GM19324 (cell line): ENCODE measurements around the gene GRAMD1B.
A peak's percentile ranks its signal among the peaks of the same experiment; 100 is the strongest.

Experiments
- ATAC-seq: cut with Tn5 transposase; IDR thresholded peaks from one replicate; pipeline ENCODE4 v1.9.1; 2021; ENCODE audit warnings: mild to moderate bottlenecking, moderate library complexity; ENCODE audit not compliant: unreplicated experiment, low FRiP score

GRAMD1B gene

DNA sequence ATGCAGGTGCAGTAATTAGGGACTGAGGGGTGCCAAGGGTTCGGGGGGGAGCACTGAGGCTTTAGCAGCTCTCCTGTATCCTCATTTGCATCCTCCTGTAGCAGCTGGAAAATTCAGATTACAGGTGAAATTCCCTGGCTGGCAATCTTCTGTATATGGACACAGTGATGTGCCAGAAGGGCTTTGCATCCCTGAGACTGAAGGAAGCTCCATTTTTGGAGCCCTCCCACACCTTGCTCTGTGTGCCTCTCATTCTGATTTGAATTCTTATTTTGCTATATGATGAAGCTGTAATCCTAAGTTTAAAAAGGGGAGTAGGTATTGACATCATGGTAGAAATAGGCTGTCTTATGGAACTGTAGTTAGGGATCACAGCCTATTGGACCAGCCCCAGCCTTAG is 177.7 kb downstream of the GRAMD1B start:
- ATAC-seq: no peak

GRCh38 chr11:123608371-123608770 is 178.3 kb downstream of the GRAMD1B start:
- no peak for ATAC-seq

- no peak for ATAC-seq
Measured at GRCh38 chr11:123608945-123609344, 178.9 kb downstream of the GRAMD1B start.

DNA sequence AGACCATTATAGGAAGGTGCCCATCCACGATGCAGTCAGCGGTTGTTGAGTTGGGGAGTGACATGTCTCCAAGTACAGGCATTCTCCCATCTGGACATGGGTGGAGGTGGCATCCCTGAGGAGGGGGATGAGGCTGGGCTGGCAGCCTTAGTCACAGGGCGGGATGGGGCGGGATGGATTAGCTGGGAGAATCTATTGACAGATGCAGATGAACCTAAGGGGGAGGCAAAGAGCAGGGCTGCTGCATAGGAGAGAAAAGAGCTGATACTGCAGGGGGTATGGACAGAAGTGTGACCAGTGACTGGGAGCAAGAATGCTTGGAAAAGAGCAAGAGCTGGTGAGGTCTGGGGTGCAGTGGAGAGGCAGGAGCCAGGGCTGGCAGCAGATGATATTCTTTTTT is 181.6 kb downstream of the GRAMD1B start:
- no peak for ATAC-seq

DNA sequence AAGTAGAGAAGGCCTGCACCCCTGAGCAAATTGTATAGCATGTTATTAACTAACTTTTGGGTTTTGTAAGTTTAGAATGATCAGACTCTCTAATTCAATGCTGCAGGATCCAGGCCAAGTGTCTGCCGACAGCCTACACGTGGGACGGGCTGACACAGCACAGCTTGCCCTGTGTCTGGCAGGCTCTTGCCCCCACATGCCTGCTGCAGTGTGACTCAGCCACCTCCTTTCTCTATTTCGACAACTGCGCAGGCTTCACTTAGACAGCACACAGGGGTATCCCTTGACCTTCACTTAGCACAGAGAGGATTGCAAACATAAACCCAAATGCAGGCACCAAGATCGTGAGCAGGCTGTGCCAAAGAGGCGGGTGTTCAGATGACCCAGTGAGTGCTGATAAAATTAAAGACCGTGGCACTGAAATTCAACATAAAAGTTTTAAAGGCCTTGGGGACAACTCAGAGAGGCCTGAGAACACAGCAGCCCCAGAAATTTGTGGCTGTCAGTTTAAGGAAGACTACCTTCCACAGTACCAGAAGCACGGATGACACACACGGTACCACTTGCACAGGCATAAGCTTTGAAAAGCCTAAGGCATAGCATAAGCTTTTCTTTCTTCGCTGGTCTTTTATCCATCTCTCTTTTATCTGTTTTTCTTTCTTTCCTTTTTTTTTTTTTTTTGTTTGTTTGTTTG is 186.6 kb downstream of the GRAMD1B start:
- no peak for ATAC-seq

- ATAC-seq: no peak
Measured at GRCh38 chr11:123622576-123622975, 192.5 kb downstream of the GRAMD1B start.

DNA sequence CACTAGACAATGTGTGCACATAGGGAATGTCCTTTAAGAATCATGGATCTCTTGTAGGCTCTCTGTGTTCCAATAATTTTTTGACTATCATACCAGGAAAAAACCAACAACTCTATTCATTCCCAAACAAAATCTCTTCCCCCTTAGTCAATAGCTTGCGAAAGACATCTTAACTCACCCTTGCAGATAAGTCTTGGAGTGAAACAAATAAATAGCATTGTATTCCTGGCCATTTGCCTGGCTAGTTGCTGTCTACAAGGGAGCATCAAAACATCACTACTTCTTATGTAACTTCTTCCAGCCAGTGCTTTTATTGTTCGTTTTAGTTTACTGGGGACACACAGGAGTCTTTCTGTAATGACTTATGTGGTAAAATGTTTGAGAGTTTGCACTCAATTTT is 194.9 kb downstream of the GRAMD1B start:
- ATAC-seq: no peak

DNA sequence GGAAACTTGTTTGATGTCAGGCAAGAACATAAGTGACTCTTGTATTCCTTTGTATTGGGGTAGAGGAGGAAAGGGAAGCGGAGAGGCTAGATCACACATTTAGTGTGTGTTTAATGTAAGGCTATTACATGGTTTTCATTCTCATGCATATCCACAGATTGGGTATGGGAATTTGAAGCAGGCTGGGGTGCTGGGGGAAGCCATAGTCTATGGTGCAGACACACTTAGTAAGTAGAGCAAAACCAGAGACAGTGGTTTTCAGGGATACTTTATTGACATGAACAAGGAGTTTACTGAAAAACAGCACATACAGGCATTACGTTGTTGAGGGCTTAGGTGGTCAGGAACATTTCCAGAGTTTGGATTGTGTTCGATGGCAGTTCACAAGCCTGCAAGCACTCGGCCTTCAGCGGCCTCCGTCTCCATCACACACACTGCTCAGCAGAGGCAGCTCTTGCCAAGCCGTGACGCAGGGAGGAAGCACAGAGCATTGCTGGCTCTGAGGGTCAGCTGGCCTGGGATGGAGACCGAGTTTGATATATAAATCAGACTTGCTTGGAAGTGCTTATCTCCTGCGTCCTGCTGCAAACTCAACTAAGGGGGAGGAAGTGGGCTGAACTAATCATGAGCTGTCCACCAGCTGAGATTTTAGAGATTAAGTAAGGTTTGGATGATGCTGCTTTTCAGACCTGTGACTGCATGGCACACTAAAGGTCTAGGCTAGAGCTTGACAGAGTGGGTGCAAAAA is 199.0 kb downstream of the GRAMD1B start:
- no peak for ATAC-seq

DNA sequence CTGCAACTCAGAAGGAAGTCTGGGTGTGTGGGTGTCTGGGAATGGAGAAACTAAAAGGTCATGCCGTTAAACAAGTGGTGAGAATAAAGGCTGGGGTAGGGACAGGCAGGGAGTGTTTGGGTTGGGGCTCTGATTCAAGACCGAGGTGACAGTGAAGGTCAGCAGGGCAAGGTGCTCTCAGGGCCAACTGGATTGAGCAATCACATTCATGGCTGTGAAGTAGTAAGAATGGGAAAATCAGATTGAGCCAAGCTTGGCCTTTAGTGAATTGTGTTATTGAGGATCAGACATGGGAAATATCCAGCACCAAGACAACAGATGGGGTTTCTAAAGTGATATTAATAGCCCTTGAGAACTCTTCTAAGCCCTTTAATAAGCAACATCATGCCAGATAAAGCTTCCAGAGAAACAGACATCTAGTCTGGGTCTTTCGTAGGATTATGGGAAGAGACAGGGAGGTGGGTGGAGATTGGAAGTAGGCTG is 200.1 kb downstream of the GRAMD1B start:
- ATAC-seq: no peak

DNA sequence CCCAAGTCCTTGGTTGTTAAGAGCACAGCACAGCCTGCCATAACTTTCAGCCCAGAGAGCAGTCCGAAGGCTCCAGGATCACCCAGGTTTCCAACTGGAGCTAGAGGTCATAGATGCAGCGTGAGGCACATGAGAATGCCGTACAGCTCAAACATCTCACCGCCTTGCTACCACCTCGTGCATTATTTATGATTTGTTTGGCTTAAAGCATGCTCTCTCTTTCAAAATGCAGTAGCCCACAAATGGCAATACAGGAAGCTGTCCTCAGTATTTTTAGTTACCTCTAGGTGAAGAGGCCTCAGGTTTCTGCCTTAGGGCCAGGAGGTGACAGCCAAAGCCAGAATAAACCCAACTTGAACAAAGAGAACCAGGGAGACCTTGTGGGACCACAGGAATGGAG is 210.0 kb downstream of the GRAMD1B start:
- ATAC-seq: no peak

GRCh38 chr11:123640677-123641494 is 210.8 kb downstream of the GRAMD1B start:
- peak; percentile 61 for ATAC-seq

GRCh38 chr11:123641495-123641840 is 211.4 kb downstream of the GRAMD1B start:
- ATAC-seq: no peak

GRCh38 chr11:123642435-123642834 is 212.4 kb downstream of the GRAMD1B start:
- ATAC-seq: no peak

GRCh38 chr11:123645286-123645975 is 215.4 kb downstream of the GRAMD1B start:
- no peak for ATAC-seq

- no peak for ATAC-seq
Measured at GRCh38 chr11:123650901-123651300, 220.8 kb downstream of the GRAMD1B start.

DNA sequence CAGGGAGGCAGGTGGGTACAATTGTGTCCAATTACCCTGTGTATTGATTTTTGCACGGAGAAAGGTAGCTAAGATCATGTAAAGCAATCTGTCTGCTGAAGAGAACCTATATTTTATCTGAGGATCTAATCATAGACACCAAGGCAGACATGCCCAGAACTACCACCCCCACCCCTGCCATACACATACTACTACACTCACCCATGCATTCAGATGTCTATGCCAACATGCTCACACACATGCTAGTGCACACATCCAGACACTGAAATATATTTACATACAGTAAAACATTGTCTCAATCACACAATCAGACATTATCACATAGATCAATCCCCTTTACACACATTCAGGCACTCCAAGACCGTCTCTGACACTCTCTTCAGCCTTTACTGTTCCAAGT is 222.5 kb downstream of the GRAMD1B start:
- no peak for ATAC-seq

DNA sequence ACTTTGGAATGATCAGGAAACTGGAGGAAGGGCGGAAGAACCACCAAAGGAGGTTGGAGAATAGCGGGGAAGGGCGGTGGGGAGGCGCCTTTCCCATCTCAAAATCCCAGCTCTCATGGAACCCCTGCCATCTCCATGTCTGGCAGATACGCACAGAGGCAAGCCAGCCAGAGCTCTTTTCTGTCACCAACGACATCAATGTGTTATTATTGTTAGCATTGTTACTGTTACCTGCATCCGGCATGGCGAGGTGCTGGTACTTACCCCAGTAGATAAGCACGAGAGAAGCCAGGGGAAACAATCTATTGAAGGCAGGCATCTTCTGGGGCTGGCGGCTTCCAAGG is 223.4 kb downstream of the GRAMD1B start:
- no peak for ATAC-seq

- ATAC-seq: no peak
Measured at GRCh38 chr11:123653827-123654565, 223.9 kb downstream of the GRAMD1B start.

DNA sequence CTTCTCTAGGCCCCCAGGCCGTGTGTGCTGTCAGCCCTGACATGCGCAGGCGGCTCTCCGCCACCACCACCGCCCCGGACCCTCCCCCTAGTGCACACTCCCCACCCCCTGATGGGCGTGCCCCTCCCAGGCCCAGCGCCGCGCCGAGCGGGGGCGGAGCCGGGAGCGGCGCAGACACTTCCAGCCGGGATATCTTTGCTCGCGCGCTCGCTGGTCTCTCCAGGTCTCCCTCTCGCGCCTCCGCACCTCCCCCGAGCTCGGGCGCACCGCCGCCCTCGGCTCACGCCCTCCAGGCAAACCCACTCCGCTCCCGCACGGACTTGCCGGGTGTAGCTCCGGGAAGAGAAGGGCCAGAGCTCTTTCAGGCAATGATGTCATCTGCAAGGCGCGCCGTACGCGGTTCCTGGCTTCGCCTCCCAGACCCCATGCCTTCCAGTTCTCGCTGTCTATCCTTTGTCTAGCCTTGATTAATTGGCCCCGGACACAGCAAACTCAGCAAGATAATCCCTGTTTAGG is 224.6 kb downstream of the GRAMD1B start, which contains the start of gene SCN3B:
Gene SCN3B, minus strand, starts transcription at position 59 of the 516 bp plus-strand sequence. CDS start 823 bp downstream, outside the sequence.
- ATAC-seq: no peak

DNA sequence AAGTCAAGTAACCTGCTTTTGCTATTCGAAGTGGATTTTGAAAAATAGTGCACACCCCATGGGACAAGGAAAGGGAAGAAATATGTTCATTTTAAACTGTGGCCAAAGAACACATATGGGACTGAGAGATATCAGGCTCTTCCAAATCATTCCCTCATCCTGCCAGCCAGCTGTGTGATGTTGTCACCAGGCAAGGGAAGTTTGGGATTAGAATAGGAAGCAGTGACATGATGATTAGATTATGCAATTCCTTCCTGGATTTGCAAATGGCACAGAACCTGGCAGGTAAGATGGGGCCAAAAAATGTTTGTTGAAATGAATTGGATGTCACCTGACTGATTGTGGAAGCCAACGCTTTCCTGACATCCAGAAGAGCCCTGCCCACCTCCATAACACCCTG is 229.2 kb downstream of the GRAMD1B start:
- no peak for ATAC-seq
